ENCODE data around the gene PPIL3. TPM values are rescaled to one million over a fixed set of nuclear protein-coding genes. Genes with fewer than 3 reads are reported as not detected.
A peak's percentile ranks its signal among the peaks of the same experiment; 100 is the strongest.

Gene PPIL3
- polyA plus RNA-seq, 3 donors, result 12.3 to 34.6 (median 20.4) TPM

DNA sequence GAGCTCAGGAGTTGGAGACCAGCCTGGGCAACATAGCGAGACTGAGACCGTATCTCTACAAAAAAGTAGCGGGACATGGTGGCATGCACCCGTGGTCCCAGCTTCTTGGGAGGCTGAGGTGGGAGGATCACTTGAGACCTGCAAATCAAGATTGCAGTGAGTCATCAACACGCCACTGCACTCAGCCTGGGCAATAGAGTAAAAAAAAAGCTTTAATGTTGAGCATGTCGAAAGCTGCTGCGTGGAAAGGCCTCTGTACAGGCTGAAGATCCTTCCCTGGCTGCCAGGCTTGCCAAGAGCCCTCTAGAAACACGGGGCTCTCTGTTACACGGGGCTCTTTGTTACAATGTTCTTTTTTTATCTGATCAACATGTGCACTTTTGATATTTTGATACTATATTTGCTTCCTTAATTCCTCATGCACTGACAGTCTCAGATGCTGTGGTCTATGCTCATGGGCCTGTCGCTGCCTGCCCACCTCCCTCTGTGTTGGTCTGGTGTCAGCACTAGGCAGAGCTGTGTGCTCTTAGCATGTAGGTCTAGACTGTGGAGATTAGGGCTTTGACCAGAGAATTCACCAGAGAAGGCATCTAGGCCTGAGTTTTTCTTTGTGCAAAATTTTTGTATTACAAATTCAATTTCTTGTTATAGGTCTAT lies 43.1 kb downstream of the PPIL3 start:
- Histone ChIP-seq H3K79me2 (ENCODE audit: insufficient read depth, low read length) (no peaks in the 10 kb centered on the region), H3K4me1 (ENCODE audit: control insufficient read depth in 1 of 2, insufficient read depth in 2 of 2, low read length in 2 of 2) (no peaks in the 10 kb centered on the region), H3K27ac (ENCODE audit: low read depth in 1 of 2, low read length in 2 of 2) (no peak overlapping the region), H4K20me1 (ENCODE audit: insufficient read depth, low read length) (peaks cover 4% of the 10 kb centered on the region), H3K4me2 (replicated peaks; ENCODE audit: extremely low read depth, low read length, poor library complexity, severe bottlenecking) (no peak overlapping the region), H3K27me3 (ENCODE audit: control insufficient read depth in 2 of 2, insufficient read depth in 2 of 2, low read length in 2 of 2) (no peaks in the 10 kb centered on the region), H3K36me3 (replicated peaks in 1 of 2; ENCODE audit: control insufficient read depth in 1 of 2, insufficient read depth in 2 of 2, low read length in 2 of 2) (peaks cover under 1 to 2% of the 10 kb centered on the region in 2 donors), H2AFZ (ENCODE audit: insufficient read depth, low read depth, low read length, poor library complexity, severe bottlenecking) (no peak overlapping the region), H3K9me3 (replicated peaks in 1 of 2; ENCODE audit: control insufficient read depth in 1 of 2, insufficient read depth in 1 of 2, low read length in 2 of 2) (no peaks in the 10 kb centered on the region), H3K9ac (ENCODE audit: insufficient read depth, low read length, poor library complexity, severe bottlenecking) (no peak overlapping the region), H3K4me3 (replicated peaks in 1 of 3; ENCODE audit: low read depth in 2 of 3, low read length in 3 of 3) (no peak overlapping the region)
- intact Hi-C loops (cut with micrococcal nuclease), result no loop called here
- Mint-ChIP-seq H3K27me3 (ENCODE audit: low read depth in 3 of 3) (peaks cover 1 to 8% (median 6%) of the 10 kb centered on the region in 3 donors), H3K27ac (peak overlapping the region in 1 of 7 donors; percentile 35), H3K4me3 (no peak overlapping the region), H3K9me3 (peaks cover 0 to 3% (median 0%) of the 10 kb centered on the region in 7 donors), H3K4me1 (peaks cover 2% of the 10 kb centered on the region), H3K36me3 (peaks cover 0 to 2% of the 10 kb centered on the region in 2 donors)
- WGBS (ENCODE audit: insufficient coverage), result 94% methylated on average over 5 of the region's 10 CpGs
- TF ChIP-seq, protein P1, sequence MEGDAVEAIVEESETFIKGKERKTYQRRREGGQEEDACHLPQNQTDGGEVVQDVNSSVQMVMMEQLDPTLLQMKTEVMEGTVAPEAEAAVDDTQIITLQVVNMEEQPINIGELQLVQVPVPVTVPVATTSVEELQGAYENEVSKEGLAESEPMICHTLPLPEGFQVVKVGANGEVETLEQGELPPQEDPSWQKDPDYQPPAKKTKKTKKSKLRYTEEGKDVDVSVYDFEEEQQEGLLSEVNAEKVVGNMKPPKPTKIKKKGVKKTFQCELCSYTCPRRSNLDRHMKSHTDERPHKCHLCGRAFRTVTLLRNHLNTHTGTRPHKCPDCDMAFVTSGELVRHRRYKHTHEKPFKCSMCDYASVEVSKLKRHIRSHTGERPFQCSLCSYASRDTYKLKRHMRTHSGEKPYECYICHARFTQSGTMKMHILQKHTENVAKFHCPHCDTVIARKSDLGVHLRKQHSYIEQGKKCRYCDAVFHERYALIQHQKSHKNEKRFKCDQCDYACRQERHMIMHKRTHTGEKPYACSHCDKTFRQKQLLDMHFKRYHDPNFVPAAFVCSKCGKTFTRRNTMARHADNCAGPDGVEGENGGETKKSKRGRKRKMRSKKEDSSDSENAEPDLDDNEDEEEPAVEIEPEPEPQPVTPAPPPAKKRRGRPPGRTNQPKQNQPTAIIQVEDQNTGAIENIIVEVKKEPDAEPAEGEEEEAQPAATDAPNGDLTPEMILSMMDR (IDR thresholded peaks at IDR 0.05), result no peak
- no peak for DNase-seq

DNA sequence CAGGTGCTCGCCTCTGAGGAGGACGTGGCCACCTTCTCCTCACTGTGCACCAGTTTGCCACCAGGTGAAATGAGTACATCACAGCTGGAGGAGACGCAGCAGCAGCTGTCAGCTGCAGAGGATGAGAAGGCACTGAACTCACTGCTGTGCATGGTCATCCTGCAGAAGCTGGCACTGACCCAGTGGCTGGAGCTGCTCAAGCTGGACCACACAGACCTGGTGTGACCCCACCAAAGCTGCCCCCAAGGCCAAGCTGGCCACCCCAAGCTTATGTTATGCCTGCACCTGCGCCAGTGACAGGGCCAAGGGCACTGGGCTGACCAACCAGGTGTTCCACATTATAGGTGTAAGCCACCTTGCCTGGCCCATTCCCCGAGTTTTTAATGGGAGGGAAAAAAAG lies 43.7 kb downstream of the PPIL3 start:
- H3K4me2 ChIP-seq (replicated peaks; ENCODE audit: extremely low read depth, low read length, poor library complexity, severe bottlenecking), result no peak overlapping the region
- no peak for DNase-seq
- WGBS (ENCODE audit: insufficient coverage), result 99% methylated on average over 5 of the region's 5 CpGs
- intact Hi-C loops (cut with micrococcal nuclease), result no loop called here
- H3K4me3 Mint-ChIP-seq, result no peak overlapping the region
- peaks cover 0 to 3% (median 0%) of the 10 kb centered on the region in 7 donors for H3K9me3 Mint-ChIP-seq
- H3K9me3 ChIP-seq (replicated peaks in 1 of 2; ENCODE audit: control insufficient read depth in 1 of 2, insufficient read depth in 1 of 2, low read length in 2 of 2), result no peaks in the 10 kb centered on the region
- H3K27ac ChIP-seq (ENCODE audit: low read depth in 1 of 2, low read length in 2 of 2), result no peak overlapping the region
- H3K36me3 ChIP-seq (replicated peaks in 1 of 2; ENCODE audit: control insufficient read depth in 1 of 2, insufficient read depth in 2 of 2, low read length in 2 of 2), result no peaks in the 10 kb centered on the region
- H3K79me2 ChIP-seq (ENCODE audit: insufficient read depth, low read length), result no peaks in the 10 kb centered on the region
- H3K36me3 Mint-ChIP-seq, result no peaks in the 10 kb centered on the region
- H4K20me1 ChIP-seq (ENCODE audit: insufficient read depth, low read length), result no peaks in the 10 kb centered on the region
- H3K4me3 ChIP-seq (replicated peaks in 1 of 3; ENCODE audit: low read depth in 2 of 3, low read length in 3 of 3), result no peak overlapping the region
- H3K27ac Mint-ChIP-seq, result no peak overlapping the region
- H3K27me3 Mint-ChIP-seq (ENCODE audit: low read depth in 3 of 3), result peaks cover 2 to 8% (median 6%) of the 10 kb centered on the region in 3 donors
- H2AFZ ChIP-seq (ENCODE audit: insufficient read depth, low read depth, low read length, poor library complexity, severe bottlenecking), result no peak overlapping the region
- no peaks in the 10 kb centered on the region for H3K27me3 ChIP-seq (ENCODE audit: control insufficient read depth in 2 of 2, insufficient read depth in 2 of 2, low read length in 2 of 2)
- TF ChIP-seq, protein P1 (IDR thresholded peaks at IDR 0.05), result no peak
- H3K4me1 Mint-ChIP-seq, result peaks cover 2% of the 10 kb centered on the region
- H3K9ac ChIP-seq (ENCODE audit: insufficient read depth, low read length, poor library complexity, severe bottlenecking), result no peak overlapping the region
- no peaks in the 10 kb centered on the region for H3K4me1 ChIP-seq (ENCODE audit: control insufficient read depth in 1 of 2, insufficient read depth in 2 of 2, low read length in 2 of 2)
